ENCODE results near the gene EPB41. TPM values are rescaled to one million over a fixed set of nuclear protein-coding genes. Genes with fewer than 3 reads are reported as not detected.

Gene EPB41
- total and polyA plus RNA-seq, 9 of the 15 experiments (the other 6 are each of a cell fraction or from before 2014, with no cell fraction given), result 3.7 to 213 (median 141) TPM

GRCh38 chr1:29156543-29157268 is 242.3 kb downstream of the EPB41 start (continued):
- TF ChIP-seq RBM25 (IDR thresholded peaks at IDR 0.05; ENCODE audit: low read depth, low read length, severe bottlenecking), result no peak
- no peak; the same call in 1 of the 2 replicates for TF ChIP-seq NFATC3 (IDR thresholded peaks at IDR 0.05)
- TF ChIP-seq, protein P1, sequence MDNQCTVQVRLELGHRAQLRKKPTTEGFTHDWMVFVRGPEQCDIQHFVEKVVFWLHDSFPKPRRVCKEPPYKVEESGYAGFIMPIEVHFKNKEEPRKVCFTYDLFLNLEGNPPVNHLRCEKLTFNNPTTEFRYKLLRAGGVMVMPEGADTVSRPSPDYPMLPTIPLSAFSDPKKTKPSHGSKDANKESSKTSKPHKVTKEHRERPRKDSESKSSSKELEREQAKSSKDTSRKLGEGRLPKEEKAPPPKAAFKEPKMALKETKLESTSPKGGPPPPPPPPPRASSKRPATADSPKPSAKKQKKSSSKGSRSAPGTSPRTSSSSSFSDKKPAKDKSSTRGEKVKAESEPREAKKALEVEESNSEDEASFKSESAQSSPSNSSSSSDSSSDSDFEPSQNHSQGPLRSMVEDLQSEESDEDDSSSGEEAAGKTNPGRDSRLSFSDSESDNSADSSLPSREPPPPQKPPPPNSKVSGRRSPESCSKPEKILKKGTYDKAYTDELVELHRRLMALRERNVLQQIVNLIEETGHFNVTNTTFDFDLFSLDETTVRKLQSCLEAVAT (IDR thresholded peaks at IDR 0.05), result peak in 1 of 2 experiments; percentile 65; a peak in 1 of 4 replicates
- no peak for TF ChIP-seq KDM2B (CRISPR knock-in tag; IDR thresholded peaks at IDR 0.05)
- TF ChIP-seq, protein P2, sequence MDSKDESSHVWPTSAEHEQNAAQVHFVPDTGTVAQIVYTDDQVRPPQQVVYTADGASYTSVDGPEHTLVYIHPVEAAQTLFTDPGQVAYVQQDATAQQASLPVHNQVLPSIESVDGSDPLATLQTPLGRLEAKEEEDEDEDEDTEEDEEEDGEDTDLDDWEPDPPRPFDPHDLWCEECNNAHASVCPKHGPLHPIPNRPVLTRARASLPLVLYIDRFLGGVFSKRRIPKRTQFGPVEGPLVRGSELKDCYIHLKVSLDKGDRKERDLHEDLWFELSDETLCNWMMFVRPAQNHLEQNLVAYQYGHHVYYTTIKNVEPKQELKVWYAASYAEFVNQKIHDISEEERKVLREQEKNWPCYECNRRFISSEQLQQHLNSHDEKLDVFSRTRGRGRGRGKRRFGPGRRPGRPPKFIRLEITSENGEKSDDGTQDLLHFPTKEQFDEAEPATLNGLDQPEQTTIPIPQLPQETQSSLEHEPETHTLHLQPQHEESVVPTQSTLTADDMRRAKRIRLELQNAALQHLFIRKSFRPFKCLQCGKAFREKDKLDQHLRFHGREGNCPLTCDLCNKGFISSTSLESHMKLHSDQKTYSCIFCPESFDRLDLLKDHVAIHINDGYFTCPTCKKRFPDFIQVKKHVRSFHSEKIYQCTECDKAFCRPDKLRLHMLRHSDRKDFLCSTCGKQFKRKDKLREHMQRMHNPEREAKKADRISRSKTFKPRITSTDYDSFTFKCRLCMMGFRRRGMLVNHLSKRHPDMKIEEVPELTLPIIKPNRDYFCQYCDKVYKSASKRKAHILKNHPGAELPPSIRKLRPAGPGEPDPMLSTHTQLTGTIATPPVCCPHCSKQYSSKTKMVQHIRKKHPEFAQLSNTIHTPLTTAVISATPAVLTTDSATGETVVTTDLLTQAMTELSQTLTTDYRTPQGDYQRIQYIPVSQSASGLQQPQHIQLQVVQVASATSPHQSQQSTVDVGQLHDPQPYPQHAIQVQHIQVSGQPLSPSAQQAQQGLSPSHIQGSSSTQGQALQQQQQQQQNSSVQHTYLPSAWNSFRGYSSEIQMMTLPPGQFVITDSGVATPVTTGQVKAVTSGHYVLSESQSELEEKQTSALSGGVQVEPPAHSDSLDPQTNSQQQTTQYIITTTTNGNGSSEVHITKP (IDR thresholded peaks at IDR 0.05; ENCODE audit: partially characterized antibody), result peak; percentile 24
- TF ChIP-seq, protein P3, sequence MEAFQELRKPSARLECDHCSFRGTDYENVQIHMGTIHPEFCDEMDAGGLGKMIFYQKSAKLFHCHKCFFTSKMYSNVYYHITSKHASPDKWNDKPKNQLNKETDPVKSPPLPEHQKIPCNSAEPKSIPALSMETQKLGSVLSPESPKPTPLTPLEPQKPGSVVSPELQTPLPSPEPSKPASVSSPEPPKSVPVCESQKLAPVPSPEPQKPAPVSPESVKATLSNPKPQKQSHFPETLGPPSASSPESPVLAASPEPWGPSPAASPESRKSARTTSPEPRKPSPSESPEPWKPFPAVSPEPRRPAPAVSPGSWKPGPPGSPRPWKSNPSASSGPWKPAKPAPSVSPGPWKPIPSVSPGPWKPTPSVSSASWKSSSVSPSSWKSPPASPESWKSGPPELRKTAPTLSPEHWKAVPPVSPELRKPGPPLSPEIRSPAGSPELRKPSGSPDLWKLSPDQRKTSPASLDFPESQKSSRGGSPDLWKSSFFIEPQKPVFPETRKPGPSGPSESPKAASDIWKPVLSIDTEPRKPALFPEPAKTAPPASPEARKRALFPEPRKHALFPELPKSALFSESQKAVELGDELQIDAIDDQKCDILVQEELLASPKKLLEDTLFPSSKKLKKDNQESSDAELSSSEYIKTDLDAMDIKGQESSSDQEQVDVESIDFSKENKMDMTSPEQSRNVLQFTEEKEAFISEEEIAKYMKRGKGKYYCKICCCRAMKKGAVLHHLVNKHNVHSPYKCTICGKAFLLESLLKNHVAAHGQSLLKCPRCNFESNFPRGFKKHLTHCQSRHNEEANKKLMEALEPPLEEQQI (IDR thresholded peaks at IDR 0.05), result peak; percentile 61; the same call in 1 of the 2 replicates
- TF ChIP-seq HMG20A (CRISPR knock-in tag; conservative IDR thresholded peaks at IDR 0.05), result no peak
- TF ChIP-seq ZNF449 (CRISPR knock-in tag; IDR thresholded peaks at IDR 0.05), result peak; percentile 97; the same call in 1 of the 2 replicates
- TF ChIP-seq STAG1 (CRISPR knock-in tag; IDR thresholded peaks at IDR 0.05; ENCODE audit: borderline replicate concordance), result no peak
- TF ChIP-seq PHTF2 (CRISPR knock-in tag; IDR thresholded peaks at IDR 0.05), result no peak
- TF ChIP-seq MEIS2 (IDR thresholded peaks at IDR 0.05; ENCODE audit: partially characterized antibody), result peak; percentile 99
- peak; percentile 76 for TF ChIP-seq EP400 (IDR thresholded peaks at IDR 0.05)
- TF ChIP-seq, protein P4, sequence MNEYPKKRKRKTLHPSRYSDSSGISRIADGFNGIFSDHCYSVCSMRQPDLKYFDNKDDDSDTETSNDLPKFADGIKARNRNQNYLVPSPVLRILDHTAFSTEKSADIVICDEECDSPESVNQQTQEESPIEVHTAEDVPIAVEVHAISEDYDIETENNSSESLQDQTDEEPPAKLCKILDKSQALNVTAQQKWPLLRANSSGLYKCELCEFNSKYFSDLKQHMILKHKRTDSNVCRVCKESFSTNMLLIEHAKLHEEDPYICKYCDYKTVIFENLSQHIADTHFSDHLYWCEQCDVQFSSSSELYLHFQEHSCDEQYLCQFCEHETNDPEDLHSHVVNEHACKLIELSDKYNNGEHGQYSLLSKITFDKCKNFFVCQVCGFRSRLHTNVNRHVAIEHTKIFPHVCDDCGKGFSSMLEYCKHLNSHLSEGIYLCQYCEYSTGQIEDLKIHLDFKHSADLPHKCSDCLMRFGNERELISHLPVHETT (CRISPR knock-in tag; conservative IDR thresholded peaks at IDR 0.05 in 1 of 2, IDR thresholded peaks at IDR 0.05 in 1 of 2), result peak in 1 of 2 experiments; percentile 72; a peak in 1 of 4 replicates
